HL-60 (cell line): ENCODE data around the gene MS4A4A.

ENCODE experiments used
- DNase-seq, 2 experiments: peaks; one replicate each; pipeline ENCODE4 v3.0.0-alpha.2; 2010 to 2020; ENCODE audit warnings: low read depth in 1 of 2, low spot score in 1 of 2
- H3K27ac ChIP-seq: fragments of 250-450 bp; sonication (Bioruptor Pico); replicated peaks from 2 replicates; pipeline ENCODE4 v1.5.1; 2020; ENCODE audit warnings: mild to moderate bottlenecking, moderate library complexity
- H3K27me3 ChIP-seq: fragments of 250-450 bp; sonication (Bioruptor Pico); 2 replicates; pipeline ENCODE4 v1.5.1; 2021; ENCODE audit warnings: mild to moderate bottlenecking, moderate library complexity; ENCODE audit not compliant: insufficient read depth, poor library complexity, severe bottlenecking
- H3K4me3 ChIP-seq: replicated peaks from 2 replicates; pipeline ENCODE4 v1.5.1; 2011; ENCODE audit warnings: mild to moderate bottlenecking, control low read depth, low read length; ENCODE audit not compliant: insufficient read depth
- CTCF ChIP-seq: IDR thresholded peaks from one replicate; pipeline ENCODE4 v1.5.1; 2011; ENCODE audit warnings: low read length, control low read depth, inconsistent platforms; ENCODE audit not compliant: insufficient read depth
- GABPA ChIP-seq: IDR thresholded peaks from 2 replicates; pipeline ENCODE4 v1.6.1; 2012; ENCODE audit warnings: low read depth
- POLR2AphosphoS5 ChIP-seq: IDR thresholded peaks from 2 replicates; pipeline ENCODE4 v1.6.1; 2012; ENCODE audit warnings: low read depth
- REST ChIP-seq: IDR thresholded peaks from 2 replicates; pipeline ENCODE4 v1.6.1; 2012; ENCODE audit warnings: low read depth; ENCODE audit not compliant: insufficient replicate concordance
- SPI1 ChIP-seq: IDR thresholded peaks from 2 replicates; pipeline ENCODE4 v1.6.1; 2012; ENCODE audit warnings: low read depth, mild to moderate bottlenecking, borderline replicate concordance

The MS4A4A gene

GRCh38 chr11:60336767-60337391, 56.4 kb downstream of the MS4A4A start:
- H3K27me3 ChIP-seq = no peaks in the 10 kb centered on the region
- H3K4me3 ChIP-seq = no peak overlapping the region
- TF ChIP-seq SPI1 = no peak
- no peak for DNase-seq
- no peak overlapping the region for H3K27ac ChIP-seq

- no peak overlapping the region for H3K4me3 ChIP-seq
- H3K27ac ChIP-seq = no peak overlapping the region
- no peak for TF ChIP-seq CTCF
- TF ChIP-seq SPI1 = no peak
- TF ChIP-seq REST = no peak
- no peak for TF ChIP-seq GABPA
- no peak for TF ChIP-seq POLR2AphosphoS5
Observed at GRCh38 chr11:60338053-60338452, 57.6 kb downstream of the MS4A4A start.

GRCh38 chr11:60339356-60339755, 58.9 kb downstream of the MS4A4A start:
- no peak for DNase-seq
- Histone ChIP-seq H3K27me3 (no peaks in the 10 kb centered on the region), H3K27ac (no peak overlapping the region), H3K4me3 (no peak overlapping the region)
- TF ChIP-seq SPI1 = no peak
- no peak for TF ChIP-seq CTCF
- TF ChIP-seq REST = no peak
- no peak for TF ChIP-seq POLR2AphosphoS5
- no peak for TF ChIP-seq GABPA

More at GRCh38 chr11:60338053-60338452, 57.6 kb downstream of the MS4A4A start:
- no peak for DNase-seq
- H3K27me3 ChIP-seq = no peaks in the 10 kb centered on the region

GRCh38 chr11:60343094-60343704, 62.7 kb downstream of the MS4A4A start:
- TF ChIP-seq GABPA (no peak), CTCF (peak; percentile 42), SPI1 (no peak)
- DNase-seq = no peak
- no peaks in the 10 kb centered on the region for H3K27me3 ChIP-seq

More at GRCh38 chr11:60343094-60343704, 62.7 kb downstream of the MS4A4A start:
- no peak overlapping the region for H3K27ac ChIP-seq
- no peak overlapping the region for H3K4me3 ChIP-seq
